ENCODE measurements around the gene NSMF.

Gene NSMF

DNA sequence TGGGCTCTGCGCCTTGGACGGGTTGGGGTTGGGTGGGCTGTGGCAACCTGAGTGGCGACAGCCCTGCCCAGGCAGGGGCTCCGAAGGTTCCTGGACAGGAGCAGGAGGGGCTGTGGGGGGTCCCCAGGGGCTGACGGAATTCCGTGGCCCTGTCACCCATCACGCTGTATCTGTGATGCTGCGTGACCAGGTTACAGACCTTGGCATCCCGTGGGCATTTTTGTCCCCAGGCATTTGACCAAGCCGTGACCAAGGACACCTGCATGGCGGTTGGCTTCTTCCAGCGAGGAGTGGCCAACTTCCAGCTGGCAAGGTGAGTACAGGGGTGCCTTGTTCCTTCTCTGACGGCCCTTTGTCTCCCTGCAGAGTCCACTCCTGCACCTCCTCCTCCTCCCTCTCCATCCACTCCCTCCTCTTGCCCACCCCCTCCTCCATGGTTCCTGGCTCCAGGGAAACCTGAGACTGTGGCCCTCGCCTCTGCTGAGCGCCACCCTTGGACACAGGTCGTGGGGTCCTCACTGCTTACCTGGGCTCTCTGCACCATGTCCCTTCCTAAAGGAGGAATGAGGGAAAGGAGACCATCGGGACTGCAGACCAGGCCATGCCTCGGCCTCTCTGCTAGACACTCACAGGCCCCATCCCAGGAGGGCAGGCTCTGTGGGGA, 33.0 kb downstream of the NSMF start:
- TF ChIP-seq ZNF384 (IDR thresholded peaks at IDR 0.05) (no peak), ARNT (IDR thresholded peaks at IDR 0.05) (no peak), FOXK2 (IDR thresholded peaks at IDR 0.05) (no peak), SP1 (IDR thresholded peaks at IDR 0.05) (no peak), TARDBP (IDR thresholded peaks at IDR 0.05) (no peak), CTBP1 (IDR thresholded peaks at IDR 0.05; ENCODE audit: borderline replicate concordance) (no peak), NFRKB (IDR thresholded peaks at IDR 0.05) (no peak), L3MBTL2 (conservative IDR thresholded peaks at IDR 0.05) (no peak), FOXM1 (IDR thresholded peaks at IDR 0.05; ENCODE audit: borderline replicate concordance) (no peak), LEF1 (IDR thresholded peaks at IDR 0.05; ENCODE audit: borderline replicate concordance) (no peak), HDGF (IDR thresholded peaks at IDR 0.05; ENCODE audit: borderline replicate concordance) (no peak), ELF4 (IDR thresholded peaks at IDR 0.05) (no peak), PKNOX1 (IDR thresholded peaks at IDR 0.05) (no peak), BHLHE40 (IDR thresholded peaks at IDR 0.05; ENCODE audit: borderline replicate concordance) (no peak), FOXA1 (IDR thresholded peaks at IDR 0.05) (no peak), SUZ12 (IDR thresholded peaks at IDR 0.05) (no peak)
- ChIA-PET POLR2A (no interaction called here), CTCF (no interaction called here)
- DNase-seq (ENCODE audit: extremely low spot score): no peak

- TF ChIP-seq L3MBTL2 (conservative IDR thresholded peaks at IDR 0.05): no peak
- TF ChIP-seq SUZ12 (IDR thresholded peaks at IDR 0.05): no peak
- no peak for TF ChIP-seq PKNOX1 (IDR thresholded peaks at IDR 0.05)
- TF ChIP-seq ARNT (IDR thresholded peaks at IDR 0.05): no peak
- TF ChIP-seq SP1 (IDR thresholded peaks at IDR 0.05): no peak
- TF ChIP-seq FOXK2 (IDR thresholded peaks at IDR 0.05): no peak
- no peak for TF ChIP-seq CTBP1 (IDR thresholded peaks at IDR 0.05; ENCODE audit: borderline replicate concordance)
- TF ChIP-seq BHLHE40 (IDR thresholded peaks at IDR 0.05; ENCODE audit: borderline replicate concordance): no peak
- TF ChIP-seq FOXA1 (IDR thresholded peaks at IDR 0.05): no peak
- TF ChIP-seq NFRKB (IDR thresholded peaks at IDR 0.05): no peak
- no peak for TF ChIP-seq FOXM1 (IDR thresholded peaks at IDR 0.05; ENCODE audit: borderline replicate concordance)
- no peak for TF ChIP-seq ZNF384 (IDR thresholded peaks at IDR 0.05)
- no peak for TF ChIP-seq LEF1 (IDR thresholded peaks at IDR 0.05; ENCODE audit: borderline replicate concordance)
- no peak for TF ChIP-seq ELF4 (IDR thresholded peaks at IDR 0.05)
- TF ChIP-seq HDGF (IDR thresholded peaks at IDR 0.05; ENCODE audit: borderline replicate concordance): no peak
- TF ChIP-seq TARDBP (IDR thresholded peaks at IDR 0.05): no peak
- DNase-seq (ENCODE audit: extremely low spot score): no peak
- CTCF ChIA-PET: interaction anchor here (1.2 to 1.6 kb wide), 2 partner anchors 104 to 122 kb away, joined by 4 read pairs; partner anchors contain the start of gene NRARP
- POLR2A ChIA-PET: interaction anchor here (0.5 to 2.4 kb wide), 16 partner anchors 10 to 294 kb away, joined by 3 to 18 read pairs (median 4); partner anchors contain the start of genes ENTPD8, NRARP, NSMF and TUBB4B
These were observed 35.4 kb downstream of the NSMF start for GRCh38 chr9:137423514-137424291.

GRCh38 chr9:137422604-137423513, 36.3 kb downstream of the NSMF start, which contains the start of the genes EXD3 and NOXA1:
Gene EXD3 (minus strand): TSS chr9:137423162. CDS start chr9:137395357, 27,805 bp downstream.
Gene NOXA1 (plus strand): TSS chr9:137423393. CDS start chr9:137423530, 137 bp downstream.
- CTCF ChIA-PET: interaction anchor here (0.6 to 1.6 kb wide), 5 partner anchors 11 to 121 kb away, joined by 3 to 4 read pairs (median 4); partner anchors contain the start of gene NRARP
- DNase-seq (ENCODE audit: extremely low spot score): peak; percentile 99
- POLR2A ChIA-PET: interaction anchor here (0.5 to 2.4 kb wide), 23 partner anchors 8 to 293 kb away, joined by 3 to 18 read pairs (median 3); partner anchors contain the start of genes ENTPD8, MRPL41, NRARP and NSMF
- TF ChIP-seq SP1 (IDR thresholded peaks at IDR 0.05) (no peak), TARDBP (IDR thresholded peaks at IDR 0.05) (no peak), BHLHE40 (IDR thresholded peaks at IDR 0.05; ENCODE audit: borderline replicate concordance) (no peak), NFRKB (IDR thresholded peaks at IDR 0.05) (no peak), LEF1 (IDR thresholded peaks at IDR 0.05; ENCODE audit: borderline replicate concordance) (peak; percentile 85; the same call in 1 of the 2 replicates), ELF4 (IDR thresholded peaks at IDR 0.05) (no peak), FOXK2 (IDR thresholded peaks at IDR 0.05) (no peak), ARNT (IDR thresholded peaks at IDR 0.05) (peak; percentile 76), PKNOX1 (IDR thresholded peaks at IDR 0.05) (no peak), FOXA1 (IDR thresholded peaks at IDR 0.05) (no peak), ZNF384 (IDR thresholded peaks at IDR 0.05) (no peak), HDGF (IDR thresholded peaks at IDR 0.05; ENCODE audit: borderline replicate concordance) (no peak), CTBP1 (IDR thresholded peaks at IDR 0.05; ENCODE audit: borderline replicate concordance) (no peak; the same call in 1 of the 2 replicates), L3MBTL2 (conservative IDR thresholded peaks at IDR 0.05) (no peak), FOXM1 (IDR thresholded peaks at IDR 0.05; ENCODE audit: borderline replicate concordance) (no peak; the same call in 1 of the 2 replicates), SUZ12 (IDR thresholded peaks at IDR 0.05) (no peak)
